Lung (tissue), 12 donors: ENCODE results near the gene TLE4. TPM values are rescaled to one million over a fixed set of nuclear protein-coding genes. Genes with fewer than 3 reads are reported as not detected.

ENCODE experiments used
- ATAC-seq: fragments of 200-7000 bp; cut with Tn5 transposase; one replicate; pipeline ENCODE4 v1.9.1; 2020; ENCODE audit warnings: moderate number of reproducible peaks; ENCODE audit not compliant: insufficient read depth, low FRiP score
- DNase-seq, 3 donors: peaks; one replicate each; pipeline ENCODE4 v3.0.0-alpha.2; 2013 to 2017
- H3K27ac ChIP-seq, 2 donors: one replicate each; pipeline ENCODE4 v1.5.1; 2013; ENCODE audit warnings: mild to moderate bottlenecking in 2 of 2, moderate library complexity in 2 of 2, control low read depth in 1 of 2, inconsistent platforms in 1 of 2, low read depth in 1 of 2, low read length in 1 of 2
- H3K27me3 ChIP-seq, 3 donors: one replicate each; pipeline ENCODE4 v1.5.1; 2013; ENCODE audit warnings: low read length in 2 of 3; ENCODE audit not compliant: control insufficient read depth in 3 of 3, insufficient read depth in 3 of 3
- H3K36me3 ChIP-seq, 4 donors: one replicate each; pipeline ENCODE4 v1.5.1; 2013; ENCODE audit warnings: low read length in 4 of 4, mild to moderate bottlenecking in 1 of 4, moderate library complexity in 1 of 4; ENCODE audit not compliant: control insufficient read depth in 4 of 4, insufficient read depth in 4 of 4
- H3K4me1 ChIP-seq, 5 donors: one replicate each; pipeline ENCODE4 v1.5.1; 2013; ENCODE audit warnings: low read length in 5 of 5, mild to moderate bottlenecking in 2 of 5, moderate library complexity in 1 of 5; ENCODE audit not compliant: control insufficient read depth in 5 of 5, insufficient read depth in 5 of 5
- H3K4me3 ChIP-seq: one replicate; pipeline ENCODE4 v1.5.1; 2013; ENCODE audit warnings: mild to moderate bottlenecking, control low read depth, moderate library complexity
- H3K9ac ChIP-seq, 2 donors: one replicate each; pipeline ENCODE4 v1.5.1; 2013; ENCODE audit warnings: low read length in 2 of 2, control low read depth in 1 of 2; ENCODE audit not compliant: insufficient read depth in 1 of 2
- H3K9me3 ChIP-seq, 4 donors: one replicate each; pipeline ENCODE4 v1.5.1; 2013; ENCODE audit warnings: low read length in 3 of 4, mild to moderate bottlenecking in 1 of 4, moderate library complexity in 1 of 4; ENCODE audit not compliant: control insufficient read depth in 4 of 4, insufficient read depth in 3 of 4
- WGBS, 2 donors: extraction: QIAGEN DNeasy Blood & Tissue Kit; methylation state at CpG; one replicate each; pipeline ENCODE4 v1.1.7; 2013; 5-methylcytosine and 5-hydroxymethylcytosine counted together
- polyA plus RNA-seq, 2 donors: library from polyadenylated mRNA; stranded (reverse); fragments of 200-250 nt; gene quantifications; one replicate each; pipeline ENCODE4 v1.2.1, GENCODE V29; 2013
- total RNA-seq, 2 donors: library from RNA; depleted of rRNA in 1 of 2; stranded (reverse); fragments of >200 nt in 1 of 2; gene quantifications; one replicate each; pipeline ENCODE4 v1.2.1, GENCODE V29; 2014 to 2021
- TF ChIP-seq, protein P1 (sequence below): IDR thresholded peaks from 2 replicates; pipeline ENCODE4 v1.5.1; 2012; ENCODE audit warnings: mild to moderate bottlenecking; ENCODE audit errors: control extremely low read depth, extremely low read depth
- donor health status: control.
- donor health status: control.
- donor health status: Bipolar disorder and iron deficiency.
- donor health status: healthy.
- donor health status: DM: yes; HTN: yes; CAD: no.

The TLE4 gene
- total and polyA plus RNA-seq, 4 donors = 6.1 to 44.1 (median 26.3) TPM

DNA sequence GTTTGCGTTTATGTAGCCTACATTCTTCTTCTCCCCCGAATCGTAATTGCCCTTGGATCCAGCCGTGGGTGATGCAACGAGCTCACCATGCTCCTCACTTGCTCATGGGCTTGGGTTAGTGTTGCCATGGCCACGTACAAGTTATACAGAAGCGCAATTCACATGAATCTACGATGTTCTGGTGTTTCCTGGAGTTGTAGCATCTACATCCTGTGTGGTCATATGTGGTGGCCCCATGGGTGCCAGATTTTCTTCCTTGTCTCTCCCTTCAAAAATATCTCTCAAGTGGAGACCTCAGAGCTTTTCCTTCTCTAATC is 115.3 kb downstream of the TLE4 start:
- ATAC-seq (no peak), DNase-seq (no peak)
- TF ChIP-seq, protein P1, sequence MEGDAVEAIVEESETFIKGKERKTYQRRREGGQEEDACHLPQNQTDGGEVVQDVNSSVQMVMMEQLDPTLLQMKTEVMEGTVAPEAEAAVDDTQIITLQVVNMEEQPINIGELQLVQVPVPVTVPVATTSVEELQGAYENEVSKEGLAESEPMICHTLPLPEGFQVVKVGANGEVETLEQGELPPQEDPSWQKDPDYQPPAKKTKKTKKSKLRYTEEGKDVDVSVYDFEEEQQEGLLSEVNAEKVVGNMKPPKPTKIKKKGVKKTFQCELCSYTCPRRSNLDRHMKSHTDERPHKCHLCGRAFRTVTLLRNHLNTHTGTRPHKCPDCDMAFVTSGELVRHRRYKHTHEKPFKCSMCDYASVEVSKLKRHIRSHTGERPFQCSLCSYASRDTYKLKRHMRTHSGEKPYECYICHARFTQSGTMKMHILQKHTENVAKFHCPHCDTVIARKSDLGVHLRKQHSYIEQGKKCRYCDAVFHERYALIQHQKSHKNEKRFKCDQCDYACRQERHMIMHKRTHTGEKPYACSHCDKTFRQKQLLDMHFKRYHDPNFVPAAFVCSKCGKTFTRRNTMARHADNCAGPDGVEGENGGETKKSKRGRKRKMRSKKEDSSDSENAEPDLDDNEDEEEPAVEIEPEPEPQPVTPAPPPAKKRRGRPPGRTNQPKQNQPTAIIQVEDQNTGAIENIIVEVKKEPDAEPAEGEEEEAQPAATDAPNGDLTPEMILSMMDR = no peak
- Histone ChIP-seq H3K27me3 (no peaks in the 10 kb centered on the region), H3K9me3 (no peaks in the 10 kb centered on the region), H3K36me3 (peaks cover 0 to 3% (median 1%) of the 10 kb centered on the region in 4 donors), H3K4me1 (no peaks in the 10 kb centered on the region), H3K4me3 (no peak overlapping the region), H3K9ac (no peak overlapping the region), H3K27ac (no peak overlapping the region)
- 34 to 70% methylated on average over 8 of the region's 8 CpGs for WGBS, 2 donors

DNA sequence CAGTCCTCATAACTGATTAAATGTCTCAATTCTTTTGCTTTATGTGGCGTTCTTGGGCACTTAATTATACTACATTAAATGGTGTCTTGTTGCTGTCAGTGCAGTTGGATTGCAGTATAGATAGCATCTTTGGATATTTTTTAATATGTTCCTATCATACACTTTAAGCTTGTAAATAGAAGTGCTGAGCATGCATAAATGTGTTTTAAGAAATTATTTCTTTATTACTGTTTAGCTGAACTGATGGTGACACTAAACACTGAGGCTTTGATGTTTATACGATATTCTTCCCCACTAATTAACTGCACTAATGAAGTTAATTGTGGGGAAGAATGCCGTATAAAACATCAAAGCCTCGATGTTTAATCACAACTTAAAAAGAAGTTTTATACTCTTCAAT is 116.6 kb downstream of the TLE4 start:
- H3K9ac ChIP-seq = no peak overlapping the region
- H3K4me3 ChIP-seq = no peak overlapping the region
- no peaks in the 10 kb centered on the region for H3K27me3 ChIP-seq
- ATAC-seq (no peak), DNase-seq (no peak)
- 77% methylated on average over 4 of the region's 4 CpGs for WGBS, 2 donors
- H3K4me1 ChIP-seq = peaks cover 0 to under 1% (median 0%) of the 10 kb centered on the region in 5 donors
- H3K36me3 ChIP-seq = peaks cover 0 to 3% (median 1%) of the 10 kb centered on the region in 4 donors
- TF ChIP-seq, protein P1 = no peak
- H3K9me3 ChIP-seq = no peaks in the 10 kb centered on the region
- no peak overlapping the region for H3K27ac ChIP-seq

- TF ChIP-seq, protein P1 = no peak
- WGBS, 2 donors = 59 to 92% methylated on average over 4 of the region's 4 CpGs
- ATAC-seq (no peak), DNase-seq (no peak)
- Histone ChIP-seq H3K27ac (no peak overlapping the region), H3K36me3 (peaks cover 0 to 3% (median 1%) of the 10 kb centered on the region in 4 donors), H3K4me1 (peaks cover 0 to 7% (median 0%) of the 10 kb centered on the region in 5 donors), H3K27me3 (no peaks in the 10 kb centered on the region), H3K9ac (no peak overlapping the region), H3K9me3 (no peaks in the 10 kb centered on the region), H3K4me3 (no peak overlapping the region)
Observed at GRCh38 chr9:79689576-79689975, 117.8 kb downstream of the TLE4 start.

- TF ChIP-seq, protein P1 = no peak
- no peaks in the 10 kb centered on the region for H3K9me3 ChIP-seq
- H3K36me3 ChIP-seq = peaks cover 0 to 3% (median 1%) of the 10 kb centered on the region in 4 donors
- 95 to 100% methylated on average over 5 of the region's 5 CpGs for WGBS, 2 donors
- no peak overlapping the region for H3K4me3 ChIP-seq
- H3K27me3 ChIP-seq = no peaks in the 10 kb centered on the region
- ATAC-seq (no peak), DNase-seq (no peak)
- H3K9ac ChIP-seq = no peak overlapping the region
- H3K27ac ChIP-seq = no peak overlapping the region
- peaks cover 0 to 7% (median 0%) of the 10 kb centered on the region in 5 donors for H3K4me1 ChIP-seq
Observed at GRCh38 chr9:79691496-79691895, 119.7 kb downstream of the TLE4 start.
